Ishikawa (cell line): ENCODE results near the gene HCFC1R1.

Source experiments
- CEBPB ChIP-seq: IDR thresholded peaks from 2 replicates; pipeline ENCODE4 v1.6.1; 2012
- CREB1 ChIP-seq: IDR thresholded peaks from 2 replicates; pipeline ENCODE4 v1.6.1; 2012; ENCODE audit warnings: low read depth
- EGR1 ChIP-seq: IDR thresholded peaks from 2 replicates; pipeline ENCODE4 v1.6.1; 2012
- EP300 ChIP-seq: IDR thresholded peaks from 2 replicates; pipeline ENCODE4 v1.6.1; 2012; ENCODE audit warnings: borderline replicate concordance
- FOXM1 ChIP-seq: IDR thresholded peaks from 2 replicates; pipeline ENCODE4 v1.6.1; 2012; ENCODE audit warnings: low read depth, borderline replicate concordance
- MAX ChIP-seq: IDR thresholded peaks from 2 replicates; pipeline ENCODE4 v1.6.1; 2012
- NFIC ChIP-seq: IDR thresholded peaks from 2 replicates; pipeline ENCODE4 v1.6.1; 2012
- RAD21 ChIP-seq: IDR thresholded peaks from 2 replicates; pipeline ENCODE4 v1.6.1; 2012; ENCODE audit warnings: low read depth
- REST ChIP-seq: IDR thresholded peaks from 2 replicates; pipeline ENCODE4 v1.6.1; 2012; ENCODE audit warnings: low read depth, mild to moderate bottlenecking
- TAF1 ChIP-seq: IDR thresholded peaks from 2 replicates; pipeline ENCODE4 v1.6.1; 2012; ENCODE audit warnings: low read depth, mild to moderate bottlenecking
- TCF12 ChIP-seq: IDR thresholded peaks from 2 replicates; pipeline ENCODE4 v1.6.1; 2012; ENCODE audit warnings: low read depth
- TEAD4 ChIP-seq: IDR thresholded peaks from 2 replicates; pipeline ENCODE4 v1.6.1; 2012
- USF1 ChIP-seq: IDR thresholded peaks from 2 replicates; pipeline ENCODE4 v1.6.1; 2012
- YY1 ChIP-seq: IDR thresholded peaks from 2 replicates; pipeline ENCODE4 v1.6.1; 2012; ENCODE audit warnings: low read depth
- ZBTB7A ChIP-seq: IDR thresholded peaks from 2 replicates; pipeline ENCODE4 v1.6.1; 2012; ENCODE audit warnings: low read depth

HCFC1R1 gene

DNA sequence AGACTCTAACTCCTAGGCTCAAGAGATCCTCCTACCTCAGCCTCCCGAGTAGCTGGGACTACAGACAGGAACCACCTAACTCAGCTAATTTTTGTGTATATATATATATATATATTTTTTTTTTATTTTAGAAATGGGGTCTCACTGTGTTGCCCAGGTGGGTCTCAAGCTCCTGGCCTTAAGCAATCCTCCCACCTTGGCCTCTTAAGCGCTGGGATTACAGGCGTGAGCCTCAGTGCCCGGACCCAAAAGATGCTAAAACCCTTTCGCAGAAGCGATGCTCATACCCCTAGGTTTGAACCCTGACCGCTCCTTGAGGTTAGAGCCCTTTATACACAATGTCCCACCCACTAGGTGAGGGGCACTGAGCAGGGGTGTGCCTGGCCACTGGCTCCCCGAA is 13.2 kb downstream of the HCFC1R1 start:
- TF ChIP-seq TAF1 (no peak), CREB1 (no peak), USF1 (no peak), RAD21 (no peak)

DNA sequence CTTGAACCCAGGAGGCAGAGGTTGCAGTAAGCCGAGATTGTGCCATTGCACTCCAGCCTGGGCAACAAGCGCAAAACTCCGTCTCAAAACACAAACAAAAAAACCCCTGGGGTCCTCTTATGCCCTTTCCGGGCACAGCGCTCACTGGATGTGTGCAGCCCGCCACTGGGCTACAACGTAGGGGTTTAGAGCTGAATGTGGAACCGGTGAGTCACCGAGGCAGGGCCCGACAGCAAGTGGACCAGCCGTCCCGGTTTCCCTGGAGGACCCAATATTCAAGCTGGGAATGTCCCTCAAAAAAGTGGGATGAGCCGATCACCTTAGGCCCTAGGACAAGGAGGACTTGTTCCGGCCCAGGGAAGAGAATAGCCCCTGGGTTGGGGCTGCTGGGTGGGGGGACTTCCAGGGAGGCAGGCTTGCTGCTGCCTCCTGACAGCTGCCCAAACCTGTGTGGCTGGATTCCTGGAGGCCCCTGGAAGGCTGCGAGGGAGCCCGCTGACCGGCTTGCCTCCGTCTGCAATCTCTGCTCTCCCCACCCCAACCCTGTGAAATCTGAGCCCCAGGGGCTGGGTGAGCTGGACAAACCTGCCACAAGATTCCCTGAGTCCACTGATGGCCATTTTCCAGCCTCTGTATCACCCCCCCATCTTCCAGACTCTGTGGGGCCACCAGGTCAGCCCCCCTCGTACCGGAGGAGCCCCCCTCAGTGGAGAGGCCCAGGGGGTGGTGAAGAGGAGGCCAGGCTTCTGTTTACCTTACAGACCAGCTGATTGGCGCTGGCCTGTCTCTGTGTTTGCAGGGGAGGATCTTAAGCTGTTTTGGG is 14.0 kb downstream of the HCFC1R1 start:
- TF ChIP-seq YY1, result peak; percentile 67
- TF ChIP-seq MAX, result peak; percentile 73
- no peak for TF ChIP-seq RAD21
- TF ChIP-seq TAF1, result 0 out of 2 replicates have a peak, but pooled peaks have one; percentile 23
- TF ChIP-seq REST, result no peak
- TF ChIP-seq USF1, result peak; percentile 27; the same call in 1 of the 2 replicates
- TF ChIP-seq TEAD4, result peak; percentile 96
- TF ChIP-seq CREB1, result 0 out of 2 replicates have a peak, but pooled peaks have one; percentile 17
- peak; percentile 89 for TF ChIP-seq EP300
- peak; percentile 86 for TF ChIP-seq NFIC
- no peak; the same call in 1 of the 2 replicates for TF ChIP-seq EGR1
- TF ChIP-seq FOXM1, result peak; percentile 69; the same call in 1 of the 2 replicates
- peak; percentile 97 for TF ChIP-seq ZBTB7A
- peak; percentile 95 for TF ChIP-seq TCF12
- peak; percentile 35; the same call in 1 of the 2 replicates for TF ChIP-seq CEBPB

DNA sequence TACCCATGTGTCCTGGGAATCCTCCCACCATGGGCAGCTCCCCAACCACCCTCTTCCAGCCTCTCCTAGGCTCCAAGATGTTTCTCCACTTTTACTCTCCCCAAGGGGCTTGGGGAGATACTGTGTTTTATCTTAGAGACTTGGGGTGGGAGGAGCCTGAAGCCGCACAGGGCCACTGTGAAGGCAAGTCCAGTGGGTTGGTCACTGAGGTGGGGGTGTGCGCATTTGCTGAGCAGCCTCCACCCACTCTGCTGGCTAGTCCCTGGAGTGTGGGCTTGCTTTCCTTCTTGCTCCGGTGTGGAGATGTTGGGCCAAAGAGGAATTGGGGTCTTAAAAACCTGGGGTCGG is 15.1 kb downstream of the HCFC1R1 start:
- no peak for TF ChIP-seq FOXM1

- TF ChIP-seq MAX, result no peak
- no peak for TF ChIP-seq REST
- no peak for TF ChIP-seq TEAD4
- no peak for TF ChIP-seq NFIC
- TF ChIP-seq TCF12, result no peak
- TF ChIP-seq EP300, result no peak
- no peak for TF ChIP-seq RAD21
- no peak for TF ChIP-seq YY1
- no peak for TF ChIP-seq USF1
- TF ChIP-seq CREB1, result no peak
- TF ChIP-seq EGR1, result no peak
- TF ChIP-seq ZBTB7A, result no peak
- no peak for TF ChIP-seq CEBPB
- TF ChIP-seq FOXM1, result no peak
- no peak for TF ChIP-seq TAF1
These were observed 15.6 kb downstream of the HCFC1R1 start for GRCh38 chr16:3007957-3008689.

DNA sequence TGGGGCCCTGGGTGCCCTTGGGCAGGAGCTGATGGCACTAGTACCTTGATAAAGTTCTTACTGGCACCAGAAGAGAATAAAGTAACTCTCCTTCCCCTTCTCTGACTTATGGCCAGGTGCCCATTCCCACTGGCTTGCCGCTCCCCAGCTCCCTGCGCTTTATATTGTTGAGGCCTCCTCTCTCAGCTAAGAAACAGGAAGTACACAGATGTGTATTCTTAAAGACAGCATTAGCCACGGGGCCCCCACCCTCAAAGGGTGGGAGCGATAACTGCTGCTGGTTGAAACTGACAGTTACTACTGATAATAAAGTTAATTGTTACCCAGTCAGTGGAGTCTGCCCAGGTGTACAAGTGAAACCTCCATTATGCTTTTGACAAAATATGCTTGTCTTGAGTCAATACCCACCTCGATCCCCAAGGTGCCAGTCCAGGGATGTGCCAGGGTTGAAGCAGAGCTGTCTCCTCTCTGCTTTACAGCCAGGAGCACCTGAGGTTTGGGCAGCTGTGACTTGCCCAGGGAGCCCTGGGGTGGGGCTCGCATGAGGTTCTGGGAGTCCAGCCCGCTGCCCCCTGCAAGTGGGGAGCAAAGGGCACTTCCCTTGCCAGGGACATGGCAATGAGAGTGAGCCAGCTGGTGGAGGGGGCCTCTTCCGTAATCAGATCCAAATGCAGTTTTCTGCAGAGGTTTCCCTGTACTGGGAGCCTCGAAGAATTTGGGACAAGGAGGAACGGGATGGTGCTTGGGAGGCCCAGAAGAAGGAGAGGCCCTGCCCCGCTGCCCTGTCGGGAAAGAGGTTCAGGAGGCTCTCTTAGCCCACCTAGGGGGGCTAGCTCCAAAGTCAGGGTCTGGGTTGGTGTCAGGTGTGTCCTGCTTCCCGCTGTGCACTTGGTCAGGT is 16.4 kb downstream of the HCFC1R1 start:
- no peak for TF ChIP-seq FOXM1
- TF ChIP-seq EGR1, result no peak
- no peak for TF ChIP-seq CREB1
- no peak for TF ChIP-seq USF1
- no peak for TF ChIP-seq EP300
- TF ChIP-seq CEBPB, result no peak
- no peak for TF ChIP-seq MAX
- no peak for TF ChIP-seq TAF1
- no peak for TF ChIP-seq TEAD4
- no peak for TF ChIP-seq NFIC
